B cell (primary cell): ENCODE results near the gene GLIPR1L1.

Experiments used
- CTCF ChIP-seq: fragments of 200-600 bp; IDR thresholded peaks from one replicate; pipeline ENCODE4 v1.8.0; 2022; ENCODE audit warnings: antibody characterized with exemption, mild to moderate bottlenecking
- EZH2 ChIP-seq: IDR thresholded peaks from 2 replicates; pipeline ENCODE4 v1.6.1; 2012; ENCODE audit warnings: borderline replicate concordance, low read depth, mild to moderate bottlenecking, moderate library complexity, low read length; ENCODE audit not compliant: insufficient read depth, poor library complexity, severe bottlenecking

DNA sequence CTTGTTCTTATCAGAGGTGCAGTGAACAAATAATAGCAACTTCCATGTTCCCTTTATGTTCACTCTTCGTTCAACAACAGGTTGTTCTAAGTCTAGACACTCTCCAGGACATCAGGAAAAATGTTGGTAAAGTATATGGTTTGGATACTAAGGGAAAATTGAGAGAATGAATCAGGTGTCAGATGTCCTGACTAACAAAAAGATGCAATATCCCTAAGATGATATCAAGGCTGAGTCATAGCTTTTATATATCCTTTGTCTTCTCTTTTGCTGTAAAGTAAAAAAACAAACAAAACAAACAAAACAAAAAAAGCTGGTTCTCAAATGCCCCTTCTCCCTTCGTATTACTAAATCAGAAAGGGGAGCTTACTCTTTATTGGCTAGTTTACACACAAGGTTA, 11.1 kb downstream of the GLIPR1L1 start:
- TF ChIP-seq CTCF (no peak), EZH2 (no peak)
